ENCODE results near the gene PASK. TPM values are rescaled to one million over a fixed set of nuclear protein-coding genes. Genes with fewer than 3 reads are reported as not detected.

PASK gene
- total RNA-seq, 4 donors from 2014 or later: 3.4 to 8.9 (median 5.6) TPM

GRCh38 chr2:241122376-241123002 is 26.8 kb downstream of the PASK start:
- 76 to 83% methylated on average over 10 to 15 of the region's 19 CpGs for WGBS, 2 donors

GRCh38 chr2:241121008-241121407 is 28.3 kb downstream of the PASK start:
- DNase-seq: no peak
- TF ChIP-seq CTCF (IDR thresholded peaks at IDR 0.05) (no peak), POLR2A (IDR thresholded peaks at IDR 0.05) (no peak)
- intact Hi-C loops (cut with DNase I): no loop called here
- H3K4me1 ChIP-seq: peaks cover 0 to 12% (median 0%) of the 10 kb centered on the region in 3 donors
- H3K27ac ChIP-seq: no peak overlapping the region
- 82% methylated on average over 5 of the region's 5 CpGs for WGBS, 2 donors
- H3K4me3 ChIP-seq: no peak overlapping the region
- H3K36me3 ChIP-seq: peaks cover 0 to 15% (median 0%) of the 10 kb centered on the region in 3 donors
- H3K27me3 ChIP-seq: no peaks in the 10 kb centered on the region
- no peaks in the 10 kb centered on the region for H3K9me3 ChIP-seq

More at GRCh38 chr2:241122376-241123002, 26.8 kb downstream of the PASK start:
- intact Hi-C loops (cut with DNase I): no loop called here
- H3K9me3 ChIP-seq: no peaks in the 10 kb centered on the region
- H3K36me3 ChIP-seq: peaks cover 0 to 19% (median 0%) of the 10 kb centered on the region in 3 donors
- H3K27ac ChIP-seq: no peak overlapping the region
- TF ChIP-seq POLR2A (IDR thresholded peaks at IDR 0.05) (no peak), CTCF (IDR thresholded peaks at IDR 0.05) (no peak)
- no peaks in the 10 kb centered on the region for H3K27me3 ChIP-seq
- DNase-seq: no peak
- peaks cover 0 to 12% (median 0%) of the 10 kb centered on the region in 3 donors for H3K4me1 ChIP-seq
- no peak overlapping the region for H3K4me3 ChIP-seq

- Histone ChIP-seq H3K27ac (no peak overlapping the region), H3K27me3 (no peaks in the 10 kb centered on the region), H3K4me1 (peaks cover 0 to 12% (median 0%) of the 10 kb centered on the region in 3 donors), H3K36me3 (peaks cover 0 to 13% (median 0%) of the 10 kb centered on the region in 3 donors), H3K9me3 (no peaks in the 10 kb centered on the region), H3K4me3 (no peak overlapping the region)
- TF ChIP-seq CTCF (IDR thresholded peaks at IDR 0.05) (no peak), POLR2A (IDR thresholded peaks at IDR 0.05) (no peak)
- intact Hi-C loops (cut with DNase I): no loop called here
- 93 to 100% methylated on average over 1 to 2 of the region's 2 CpGs for WGBS, 2 donors
- DNase-seq: no peak
Measured at GRCh38 chr2:241120440-241120839, 28.8 kb downstream of the PASK start.

- no peak overlapping the region for H3K4me3 ChIP-seq
- TF ChIP-seq POLR2A (IDR thresholded peaks at IDR 0.05) (no peak), CTCF (IDR thresholded peaks at IDR 0.05) (no peak)
- H3K4me1 ChIP-seq: peaks cover 0 to 7% (median 0%) of the 10 kb centered on the region in 3 donors
- no peaks in the 10 kb centered on the region for H3K9me3 ChIP-seq
- peaks cover 0 to 28% (median 0%) of the 10 kb centered on the region in 3 donors for H3K36me3 ChIP-seq
- H3K27me3 ChIP-seq: no peaks in the 10 kb centered on the region
- H3K27ac ChIP-seq: no peak overlapping the region
- intact Hi-C loops (cut with DNase I): no loop called here
- no peak for DNase-seq
- 90 to 95% methylated on average over 8 to 11 of the region's 24 CpGs for WGBS, 2 donors
Measured at GRCh38 chr2:241118737-241119505, 30.4 kb downstream of the PASK start.
